Uterus (tissue), 4 donors: Measurements from ENCODE around the gene NUP85. TPM values are rescaled to one million over a fixed set of nuclear protein-coding genes. Genes with fewer than 3 reads are reported as not detected.

Experiments used
- DNase-seq, 2 donors: peaks; one replicate each; pipeline ENCODE4 v3.0.0-alpha.2; 2019 to 2020
- H3K27ac ChIP-seq, 2 donors: fragments of 200-600 bp; sonication (generic); 1 replicate in 1 of 2; 2 replicates in 1 of 2; pipeline ENCODE4 v1.5.1; 2016 to 2018
- H3K27me3 ChIP-seq, 2 donors: fragments of 200-600 bp; sonication (generic); one replicate each; pipeline ENCODE4 v1.5.1; 2018 to 2019; ENCODE audit warnings: control low read depth in 1 of 2
- H3K36me3 ChIP-seq, 2 donors: fragments of 200-600 bp; sonication (generic); one replicate each; pipeline ENCODE4 v1.5.1; 2019; ENCODE audit warnings: control low read depth in 1 of 2
- H3K4me1 ChIP-seq, 2 donors: fragments of 200-600 bp; sonication (generic); one replicate each; pipeline ENCODE4 v1.5.1; 2018 to 2019; ENCODE audit warnings: control low read depth in 1 of 2
- H3K4me3 ChIP-seq, 2 donors: fragments of 200-600 bp; sonication (generic); 1 replicate in 1 of 2; 2 replicates in 1 of 2; pipeline ENCODE4 v1.5.1; 2018 to 2019; ENCODE audit warnings: mild to moderate bottlenecking in 1 of 2
- H3K9me3 ChIP-seq, 2 donors: fragments of 200-600 bp; sonication (generic); one replicate each; pipeline ENCODE4 v1.5.1; 2019; ENCODE audit warnings: control low read depth in 1 of 2
- POLR2A ChIP-seq, 2 donors: fragments of 450-650 bp; IDR thresholded peaks; one replicate each; pipeline ENCODE4 v1.6.1; 2016; ENCODE audit warnings: antibody characterized with exemption in 2 of 2, mild to moderate bottlenecking in 1 of 2, moderate library complexity in 1 of 2
- intact Hi-C: fragments of 100-400 bp; cut with DNase I; formaldehyde crosslinking; loops from one replicate; pipeline ENCODE4 v1.15.1; 2023; ENCODE audit warnings: low total_unique reads
- total RNA-seq, 4 donors: library from RNA; depleted of rRNA in 3 of 4; stranded (reverse); fragments of >200 nt in 3 of 4; gene quantifications; one replicate each; pipeline versions ENCODE4 v1.1.0 to v1.2.4, GENCODE V29; 2014 to 2023
- TF ChIP-seq, protein P1 (sequence below), 4 experiments: fragments of 200-600 bp in 2 of 4; fragments of 450-650 bp in 2 of 4; sonication (generic) in 2 of 4; IDR thresholded peaks; one replicate each; pipeline ENCODE4 v1.5.1; 2016 to 2019; ENCODE audit warnings: antibody characterized with exemption in 4 of 4, mild to moderate bottlenecking in 2 of 4, moderate library complexity in 1 of 4
- donor health status: DM: yes; HTN: yes; CAD: no.

The NUP85 gene
- total RNA-seq, 4 donors from 2014 or later = 17.1 to 108 (median 39.1) TPM

DNA sequence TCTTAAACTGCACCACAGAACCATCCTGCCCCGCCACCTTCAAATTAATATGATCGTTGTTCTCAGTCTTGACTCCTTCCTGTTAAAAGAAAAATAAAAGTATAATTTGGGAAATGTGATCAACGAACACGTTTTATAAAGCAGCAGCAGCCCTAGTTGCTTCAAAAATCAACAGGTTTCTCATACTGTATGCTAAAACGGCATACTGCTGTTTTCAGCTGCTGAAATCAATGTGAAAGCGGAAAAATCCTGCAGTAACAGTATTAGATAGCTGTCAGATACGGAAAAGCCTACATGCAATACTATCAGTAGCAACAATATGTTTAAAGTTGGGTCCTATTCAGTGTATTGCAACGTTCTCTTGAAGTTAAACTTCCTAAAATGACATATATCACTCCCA is 24.4 kb upstream of the NUP85 start:
- DNase-seq = no peak
- Histone ChIP-seq H3K27ac (peak overlapping the region; percentile 100), H3K27me3 (no peaks in the 10 kb centered on the region), H3K4me3 (peak overlapping the region; percentile 83 to 94), H3K4me1 (no peaks in the 10 kb centered on the region), H3K36me3 (no peaks in the 10 kb centered on the region), H3K9me3 (no peaks in the 10 kb centered on the region)
- intact Hi-C loops = no loop called here
- TF ChIP-seq POLR2A (IDR thresholded peaks at IDR 0.05) = no peak
- TF ChIP-seq, protein P1, sequence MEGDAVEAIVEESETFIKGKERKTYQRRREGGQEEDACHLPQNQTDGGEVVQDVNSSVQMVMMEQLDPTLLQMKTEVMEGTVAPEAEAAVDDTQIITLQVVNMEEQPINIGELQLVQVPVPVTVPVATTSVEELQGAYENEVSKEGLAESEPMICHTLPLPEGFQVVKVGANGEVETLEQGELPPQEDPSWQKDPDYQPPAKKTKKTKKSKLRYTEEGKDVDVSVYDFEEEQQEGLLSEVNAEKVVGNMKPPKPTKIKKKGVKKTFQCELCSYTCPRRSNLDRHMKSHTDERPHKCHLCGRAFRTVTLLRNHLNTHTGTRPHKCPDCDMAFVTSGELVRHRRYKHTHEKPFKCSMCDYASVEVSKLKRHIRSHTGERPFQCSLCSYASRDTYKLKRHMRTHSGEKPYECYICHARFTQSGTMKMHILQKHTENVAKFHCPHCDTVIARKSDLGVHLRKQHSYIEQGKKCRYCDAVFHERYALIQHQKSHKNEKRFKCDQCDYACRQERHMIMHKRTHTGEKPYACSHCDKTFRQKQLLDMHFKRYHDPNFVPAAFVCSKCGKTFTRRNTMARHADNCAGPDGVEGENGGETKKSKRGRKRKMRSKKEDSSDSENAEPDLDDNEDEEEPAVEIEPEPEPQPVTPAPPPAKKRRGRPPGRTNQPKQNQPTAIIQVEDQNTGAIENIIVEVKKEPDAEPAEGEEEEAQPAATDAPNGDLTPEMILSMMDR (IDR thresholded peaks at IDR 0.05) = no peak

GRCh38 chr17:75181608-75182318 is 23.7 kb upstream of the NUP85 start:
- peak overlapping the region; percentile 83 to 94 for H3K4me3 ChIP-seq
- no peaks in the 10 kb centered on the region for H3K4me1 ChIP-seq
- H3K36me3 ChIP-seq = no peaks in the 10 kb centered on the region
- no peaks in the 10 kb centered on the region for H3K27me3 ChIP-seq
- no peaks in the 10 kb centered on the region for H3K9me3 ChIP-seq
- DNase-seq = no peak
- intact Hi-C loops = no loop called here
- H3K27ac ChIP-seq = peak overlapping the region; percentile 100
- TF ChIP-seq POLR2A (IDR thresholded peaks at IDR 0.05) = no peak

- Histone ChIP-seq H3K27me3 (no peaks in the 10 kb centered on the region), H3K4me1 (no peaks in the 10 kb centered on the region), H3K9me3 (no peaks in the 10 kb centered on the region), H3K4me3 (peak overlapping the region; percentile 83 to 94), H3K36me3 (no peaks in the 10 kb centered on the region), H3K27ac (peak overlapping the region; percentile 100)
- intact Hi-C loops = no loop called here
- TF ChIP-seq, protein P1 (IDR thresholded peaks at IDR 0.05) = no peak
- no peak for TF ChIP-seq POLR2A (IDR thresholded peaks at IDR 0.05)
- peak in 1 of 2 donors; percentile 33 for DNase-seq
Observed at GRCh38 chr17:75182319-75182568, 23.2 kb upstream of the NUP85 start.

GRCh38 chr17:75182569-75183436 is 22.7 kb upstream of the NUP85 start, which contains the start of gene SUMO2:
Gene SUMO2, minus strand, starts transcription at chr17:75182959. Its CDS starts 125 bp downstream, at chr17:75182834.
- Histone ChIP-seq H3K27me3 (no peaks in the 10 kb centered on the region), H3K36me3 (no peaks in the 10 kb centered on the region), H3K9me3 (no peaks in the 10 kb centered on the region), H3K4me3 (peak within 1 kb of the TSS; percentile 83 to 94), H3K4me1 (no peaks in the 10 kb centered on the region), H3K27ac (peak within 1 kb of the TSS; percentile 100)
- DNase-seq = peak; percentile 95 to 97
- intact Hi-C loops = no loop called here
- TF ChIP-seq, protein P1 (IDR thresholded peaks at IDR 0.05) = peak in 2 of 4 experiments; percentile 51 to 55
- TF ChIP-seq POLR2A (IDR thresholded peaks at IDR 0.05) = peak; percentile 54 to 89

DNA sequence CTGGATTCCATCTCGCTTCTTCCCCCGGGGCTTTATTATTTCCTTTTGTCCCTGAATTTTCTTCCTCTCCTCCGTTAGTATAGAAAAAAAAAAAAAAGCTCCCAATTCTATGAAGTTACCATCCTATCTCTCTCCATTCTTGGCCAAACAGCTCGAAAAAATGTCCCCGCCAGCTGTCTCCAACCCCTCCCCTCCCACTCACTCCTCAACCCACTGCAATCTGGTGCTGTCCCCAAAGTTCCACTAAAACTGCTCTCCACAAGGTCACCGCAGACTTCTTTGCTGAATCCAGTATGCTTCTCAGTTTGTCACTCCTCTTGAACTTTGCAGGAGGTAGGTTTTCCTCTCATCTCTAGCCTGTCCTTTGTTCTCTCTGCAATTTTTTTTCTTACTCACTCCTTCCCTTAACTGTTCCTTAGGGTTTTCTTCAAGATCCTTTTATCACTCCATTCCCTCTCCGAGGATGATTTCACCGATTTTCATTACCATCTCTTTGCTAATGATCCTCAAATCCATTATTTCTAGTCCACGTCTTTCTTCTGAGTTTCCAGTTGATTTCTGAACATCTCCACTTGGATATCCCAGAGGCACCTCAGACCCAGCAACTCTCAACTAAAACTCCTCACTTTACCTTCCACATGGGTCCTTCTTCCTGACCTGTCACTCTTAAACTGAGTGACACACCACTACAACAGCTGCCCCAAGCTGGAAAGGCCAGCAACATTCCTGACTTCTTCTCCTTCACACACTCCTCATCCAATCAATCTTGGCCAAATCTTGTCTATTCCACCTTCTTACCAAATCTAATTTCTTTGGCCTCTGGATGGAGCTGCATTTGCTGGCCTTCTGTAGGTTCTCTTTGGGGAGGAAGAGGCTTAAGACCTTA is 21.2 kb upstream of the NUP85 start:
- Histone ChIP-seq H3K36me3 (no peaks in the 10 kb centered on the region), H3K27me3 (no peaks in the 10 kb centered on the region), H3K4me1 (no peaks in the 10 kb centered on the region), H3K27ac (peak overlapping the region in 1 of 2 donors; percentile 100), H3K4me3 (no peak overlapping the region), H3K9me3 (no peaks in the 10 kb centered on the region)
- no peak for TF ChIP-seq POLR2A (IDR thresholded peaks at IDR 0.05)
- TF ChIP-seq, protein P1 (IDR thresholded peaks at IDR 0.05) = no peak
- no peak for DNase-seq
- intact Hi-C loops = no loop called here
